Measurements from ENCODE around the gene BIRC3. TPM values are rescaled to one million over a fixed set of nuclear protein-coding genes. Genes with fewer than 3 reads are reported as not detected.

The BIRC3 gene
- total RNA-seq, 4 donors from 2014 or later: 5.2 to 8.1 (median 7.7) TPM

DNA sequence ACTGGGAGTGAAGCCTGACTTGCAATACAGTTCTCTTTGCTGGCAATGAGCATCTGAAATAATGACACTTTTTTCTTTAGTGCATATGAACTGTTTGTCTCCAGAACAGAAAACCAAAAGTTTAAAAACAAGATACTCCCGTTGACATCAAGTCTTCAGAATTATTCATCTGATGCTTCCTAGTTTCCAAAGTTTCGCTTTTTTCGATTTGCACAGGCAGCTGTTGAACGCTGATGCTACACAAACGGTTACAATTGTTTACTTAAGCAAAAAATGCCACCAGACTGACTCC lies 29.1 kb downstream of the BIRC3 start:
- TF ChIP-seq, protein P1, sequence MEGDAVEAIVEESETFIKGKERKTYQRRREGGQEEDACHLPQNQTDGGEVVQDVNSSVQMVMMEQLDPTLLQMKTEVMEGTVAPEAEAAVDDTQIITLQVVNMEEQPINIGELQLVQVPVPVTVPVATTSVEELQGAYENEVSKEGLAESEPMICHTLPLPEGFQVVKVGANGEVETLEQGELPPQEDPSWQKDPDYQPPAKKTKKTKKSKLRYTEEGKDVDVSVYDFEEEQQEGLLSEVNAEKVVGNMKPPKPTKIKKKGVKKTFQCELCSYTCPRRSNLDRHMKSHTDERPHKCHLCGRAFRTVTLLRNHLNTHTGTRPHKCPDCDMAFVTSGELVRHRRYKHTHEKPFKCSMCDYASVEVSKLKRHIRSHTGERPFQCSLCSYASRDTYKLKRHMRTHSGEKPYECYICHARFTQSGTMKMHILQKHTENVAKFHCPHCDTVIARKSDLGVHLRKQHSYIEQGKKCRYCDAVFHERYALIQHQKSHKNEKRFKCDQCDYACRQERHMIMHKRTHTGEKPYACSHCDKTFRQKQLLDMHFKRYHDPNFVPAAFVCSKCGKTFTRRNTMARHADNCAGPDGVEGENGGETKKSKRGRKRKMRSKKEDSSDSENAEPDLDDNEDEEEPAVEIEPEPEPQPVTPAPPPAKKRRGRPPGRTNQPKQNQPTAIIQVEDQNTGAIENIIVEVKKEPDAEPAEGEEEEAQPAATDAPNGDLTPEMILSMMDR (IDR thresholded peaks at IDR 0.05; ENCODE audit: low read depth): no peak

DNA sequence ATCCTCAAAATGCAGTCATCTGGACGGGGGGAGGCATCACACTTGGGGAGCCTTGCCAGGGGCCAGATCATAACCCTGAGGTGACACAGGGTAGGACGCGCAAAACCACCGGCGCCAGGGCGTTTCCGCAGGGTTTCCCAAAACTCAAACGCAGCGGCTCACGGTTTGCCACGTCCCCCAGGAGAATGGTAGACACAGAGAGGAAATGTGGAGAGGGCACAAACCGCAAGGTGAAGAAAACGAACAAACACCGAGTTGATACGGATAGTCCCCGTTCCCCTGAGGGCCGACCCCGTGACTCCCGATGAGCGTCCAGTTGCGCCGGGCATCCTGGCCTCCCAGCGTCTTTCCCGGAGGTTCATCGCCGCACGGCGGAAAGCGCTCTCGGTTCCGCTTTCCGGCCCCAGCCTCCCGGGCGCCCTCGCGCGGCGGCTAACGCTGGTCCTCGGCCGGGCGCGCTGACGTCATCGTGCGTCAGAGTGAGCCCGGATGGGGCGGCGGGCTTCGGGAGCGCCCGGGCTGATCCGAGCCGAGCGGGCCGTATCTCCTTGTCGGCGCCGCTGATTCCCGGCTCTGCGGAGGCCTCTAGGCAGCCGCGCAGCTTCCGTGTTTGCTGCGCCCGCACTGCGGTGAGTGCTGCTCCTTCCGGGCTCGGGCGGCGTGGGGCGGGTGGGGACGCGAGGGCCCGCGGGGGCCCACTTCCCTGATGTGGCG lies 29.6 kb downstream of the BIRC3 start, which contains the start of gene BIRC2:
TSS of gene BIRC2 (plus strand) at position 467 of the 714 bp plus-strand sequence. CDS start 2,641 bp downstream, outside the sequence.
- TF ChIP-seq, protein P1 (IDR thresholded peaks at IDR 0.05; ENCODE audit: low read depth): no peak

DNA sequence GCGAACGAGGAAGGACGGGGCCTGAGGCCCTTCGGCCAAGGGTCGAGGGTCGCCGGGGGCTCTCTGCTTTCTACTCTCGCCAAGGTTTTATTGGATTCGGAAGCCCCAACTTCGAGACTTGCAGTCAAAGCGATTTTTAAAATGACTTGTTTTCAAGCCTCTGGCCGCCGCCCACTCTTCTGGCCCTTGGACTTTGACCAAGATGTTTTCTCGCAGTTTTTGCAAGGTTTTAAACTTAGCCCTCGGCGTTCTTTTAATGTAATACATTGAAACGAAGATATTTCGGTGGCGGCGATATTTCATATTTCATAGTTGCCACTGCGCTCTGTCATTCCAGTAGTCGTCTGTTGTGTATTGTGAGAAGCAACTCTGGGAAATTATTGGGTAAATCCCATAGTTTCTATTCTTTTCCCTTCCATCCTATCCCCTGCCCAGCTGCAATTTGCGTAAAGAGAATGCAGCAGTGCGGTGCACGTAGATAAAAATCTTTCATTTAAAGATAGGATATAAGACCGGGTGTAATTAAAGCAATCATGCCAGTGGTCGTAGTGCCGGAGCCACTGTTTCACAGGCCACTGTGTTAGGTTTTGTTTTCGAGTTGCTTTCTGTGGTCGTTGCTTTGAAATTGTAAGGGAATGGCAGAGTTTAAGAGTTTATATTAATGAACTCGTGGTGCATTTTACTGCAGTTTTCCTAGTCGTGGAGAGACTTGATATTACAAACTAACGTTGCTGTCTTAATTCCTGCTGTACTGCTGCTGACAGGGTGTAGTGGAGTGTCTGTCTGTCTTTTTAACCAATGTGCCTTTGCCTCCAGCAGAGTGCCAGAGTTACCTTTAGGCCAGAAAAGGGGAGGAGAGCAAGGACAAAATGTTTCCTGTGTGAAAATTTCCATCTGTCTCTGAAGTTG lies 30.4 kb downstream of the BIRC3 start:
- TF ChIP-seq, protein P1 (IDR thresholded peaks at IDR 0.05; ENCODE audit: low read depth): no peak

DNA sequence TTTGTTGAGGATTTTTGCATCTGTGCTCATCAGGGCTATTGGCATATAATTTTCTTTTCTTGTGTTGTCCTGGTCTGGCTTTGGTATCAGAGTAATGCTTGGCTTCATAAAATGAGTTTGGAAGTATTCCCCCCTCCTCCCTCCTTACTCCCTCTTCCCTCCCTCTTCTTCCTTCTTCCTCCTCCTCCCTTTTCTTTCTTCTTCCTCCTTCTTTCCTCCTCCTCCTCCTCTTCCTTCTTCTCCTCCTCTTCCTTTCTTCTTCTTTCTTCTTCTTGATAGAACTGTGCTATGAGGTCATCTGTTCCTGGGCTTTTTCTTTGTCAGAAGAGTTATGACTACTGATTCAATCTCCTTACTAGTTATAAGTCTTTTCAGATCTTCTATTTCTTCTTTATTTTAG lies 39.8 kb downstream of the BIRC3 start:
- TF ChIP-seq, protein P1 (IDR thresholded peaks at IDR 0.05; ENCODE audit: low read depth): no peak

DNA sequence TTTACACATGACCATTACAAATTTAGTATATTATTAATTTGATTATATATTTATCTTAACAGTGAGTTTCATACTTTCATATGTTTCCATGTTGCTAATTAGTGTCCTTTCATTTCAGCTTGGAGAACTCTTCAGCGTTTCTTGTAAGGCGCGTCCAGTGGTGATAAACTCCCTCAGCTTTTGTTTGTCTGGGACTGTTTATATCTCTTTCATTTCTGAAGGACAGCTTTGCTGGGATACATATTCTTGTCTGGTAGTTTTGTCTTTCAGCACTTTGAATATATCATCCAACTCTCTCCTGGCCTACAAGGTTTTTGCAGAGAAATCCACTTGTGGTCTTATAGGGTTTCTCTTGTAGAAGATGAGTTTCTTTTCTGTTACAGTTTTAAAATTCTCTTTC lies 42.1 kb downstream of the BIRC3 start:
- TF ChIP-seq, protein P1 (IDR thresholded peaks at IDR 0.05; ENCODE audit: low read depth): no peak

DNA sequence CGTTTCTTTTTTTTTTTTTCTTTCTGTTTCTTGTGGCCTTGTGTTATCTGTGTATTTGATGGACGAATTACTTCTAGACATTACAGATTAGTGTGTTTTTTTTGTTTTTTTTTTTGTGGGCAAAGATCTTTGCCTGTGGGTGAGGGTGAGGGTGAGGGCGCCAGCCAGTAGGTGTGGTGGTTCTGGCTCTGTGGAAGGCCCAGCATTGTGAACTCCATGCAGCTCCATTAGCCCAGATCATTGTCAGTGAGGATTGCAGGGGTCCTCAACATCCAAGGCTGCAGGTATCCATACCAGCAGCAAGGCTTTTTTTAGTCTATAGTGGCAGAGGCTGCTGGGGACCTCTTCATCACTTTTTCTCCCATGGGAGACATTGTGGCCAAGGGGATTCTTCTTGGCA lies 43.4 kb downstream of the BIRC3 start:
- TF ChIP-seq, protein P1 (IDR thresholded peaks at IDR 0.05; ENCODE audit: low read depth): no peak
